ENCODE results near the gene C11orf68. TPM values are rescaled to one million over a fixed set of nuclear protein-coding genes. Genes with fewer than 3 reads are reported as not detected.

Gene C11orf68
- total and polyA plus RNA-seq, 9 of the 15 experiments (the other 6 are each of a cell fraction or from before 2014, with no cell fraction given) = 3.6 to 35.9 (median 12.8) TPM

DNA sequence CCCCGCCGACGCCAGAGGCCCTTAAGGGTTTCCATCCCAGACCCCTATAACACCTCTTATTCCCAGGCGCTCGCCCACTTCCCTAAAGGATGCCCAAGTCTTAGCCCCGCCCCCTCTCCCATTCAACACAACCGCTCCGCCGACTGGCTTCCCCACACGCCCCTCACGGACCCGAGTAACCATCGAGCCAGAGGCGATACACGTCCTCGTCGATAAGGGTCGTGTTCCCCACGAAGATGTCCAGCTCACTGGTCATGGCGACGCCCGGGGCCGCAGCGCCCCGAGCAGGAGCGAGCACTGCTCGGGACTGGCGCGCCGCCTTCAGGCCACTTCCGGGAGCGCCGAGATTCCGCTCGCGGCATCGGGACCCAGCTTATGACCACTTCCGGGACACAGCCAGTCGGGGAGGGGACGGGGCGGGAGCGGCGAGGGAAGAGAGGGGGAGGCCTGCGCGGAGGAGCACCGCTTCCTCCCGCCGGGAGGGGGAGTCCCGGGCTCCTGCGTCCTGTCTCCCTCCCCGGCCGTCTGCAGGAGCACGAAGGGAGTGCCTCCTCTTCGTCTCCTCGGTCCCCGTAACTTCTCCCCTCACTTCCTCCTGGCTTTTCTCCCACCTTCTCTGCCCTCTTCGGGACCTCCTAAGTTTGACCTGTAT, 30.6 kb downstream of the C11orf68 start, which contains the start of gene FIBP (continued):
- TF ChIP-seq, protein P1, sequence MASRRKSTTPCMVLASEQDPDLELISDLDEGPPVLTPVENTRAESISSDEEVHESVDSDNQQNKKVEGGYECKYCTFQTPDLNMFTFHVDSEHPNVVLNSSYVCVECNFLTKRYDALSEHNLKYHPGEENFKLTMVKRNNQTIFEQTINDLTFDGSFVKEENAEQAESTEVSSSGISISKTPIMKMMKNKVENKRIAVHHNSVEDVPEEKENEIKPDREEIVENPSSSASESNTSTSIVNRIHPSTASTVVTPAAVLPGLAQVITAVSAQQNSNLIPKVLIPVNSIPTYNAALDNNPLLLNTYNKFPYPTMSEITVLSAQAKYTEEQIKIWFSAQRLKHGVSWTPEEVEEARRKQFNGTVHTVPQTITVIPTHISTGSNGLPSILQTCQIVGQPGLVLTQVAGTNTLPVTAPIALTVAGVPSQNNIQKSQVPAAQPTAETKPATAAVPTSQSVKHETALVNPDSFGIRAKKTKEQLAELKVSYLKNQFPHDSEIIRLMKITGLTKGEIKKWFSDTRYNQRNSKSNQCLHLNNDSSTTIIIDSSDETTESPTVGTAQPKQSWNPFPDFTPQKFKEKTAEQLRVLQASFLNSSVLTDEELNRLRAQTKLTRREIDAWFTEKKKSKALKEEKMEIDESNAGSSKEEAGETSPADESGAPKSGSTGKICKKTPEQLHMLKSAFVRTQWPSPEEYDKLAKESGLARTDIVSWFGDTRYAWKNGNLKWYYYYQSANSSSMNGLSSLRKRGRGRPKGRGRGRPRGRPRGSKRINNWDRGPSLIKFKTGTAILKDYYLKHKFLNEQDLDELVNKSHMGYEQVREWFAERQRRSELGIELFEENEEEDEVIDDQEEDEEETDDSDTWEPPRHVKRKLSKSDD (conservative IDR thresholded peaks at IDR 0.05; ENCODE audit: low read length) = no peak
- TF ChIP-seq SRSF9 (IDR thresholded peaks at IDR 0.05; ENCODE audit: borderline replicate concordance, low read depth, low read length) (no peak), ZNF592 (IDR thresholded peaks at IDR 0.05) (0 out of 2 replicates have a peak, but pooled peaks have one; percentile 45), MYBL2 (IDR thresholded peaks at IDR 0.05; ENCODE audit: low read depth) (no peak), MYBL2 (CRISPR knock-in tag; IDR thresholded peaks at IDR 0.05; ENCODE audit: borderline replicate concordance) (no peak), ZNF75A (CRISPR knock-in tag; IDR thresholded peaks at IDR 0.05) (no peak), PCBP1 (IDR thresholded peaks at IDR 0.05; ENCODE audit: low read depth, low read length, poor library complexity, severe bottlenecking) (peak; percentile 92), MBD2 (IDR thresholded peaks at IDR 0.05; ENCODE audit: borderline replicate concordance, low read depth) (peak; percentile 74; the same call in 1 of the 2 replicates), SMAD1 (IDR thresholded peaks at IDR 0.05; ENCODE audit: low read depth, low read length, partially characterized antibody) (no peak), CREM (IDR thresholded peaks at IDR 0.05; ENCODE audit: low read depth) (peak; percentile 97), AFF4 (CRISPR knock-in tag; IDR thresholded peaks at IDR 0.05) (peak; percentile 96), HDAC1 (IDR thresholded peaks at IDR 0.05) (peak in 1 of 2 experiments; percentile 80; a peak in 2 of 4 replicates), E2F6 (IDR thresholded peaks at IDR 0.05; ENCODE audit: borderline replicate concordance in 1 of 2, extremely low read depth in 1 of 2, insufficient read depth in 1 of 2, insufficient read length in 1 of 2, low read depth in 1 of 2, low read length in 1 of 2, poor library complexity in 1 of 2, severe bottlenecking in 1 of 2) (peak; percentile 72 to 85), HEY1 (CRISPR knock-in tag; IDR thresholded peaks at IDR 0.05; ENCODE audit: borderline replicate concordance) (no peak), MCM3 (IDR thresholded peaks at IDR 0.05) (no peak)
